HTERT RPE-1 (cell line): ENCODE results near the gene STOX2.

Experiments
- in situ Hi-C: fragments of 300-500 bp; cut with MboI; formaldehyde crosslinking; loops from 4 replicates; pipeline ENCODE4 v1.14.3; 2020; ENCODE audit warnings: low sequenced_read_pairs

Gene STOX2, protein sequence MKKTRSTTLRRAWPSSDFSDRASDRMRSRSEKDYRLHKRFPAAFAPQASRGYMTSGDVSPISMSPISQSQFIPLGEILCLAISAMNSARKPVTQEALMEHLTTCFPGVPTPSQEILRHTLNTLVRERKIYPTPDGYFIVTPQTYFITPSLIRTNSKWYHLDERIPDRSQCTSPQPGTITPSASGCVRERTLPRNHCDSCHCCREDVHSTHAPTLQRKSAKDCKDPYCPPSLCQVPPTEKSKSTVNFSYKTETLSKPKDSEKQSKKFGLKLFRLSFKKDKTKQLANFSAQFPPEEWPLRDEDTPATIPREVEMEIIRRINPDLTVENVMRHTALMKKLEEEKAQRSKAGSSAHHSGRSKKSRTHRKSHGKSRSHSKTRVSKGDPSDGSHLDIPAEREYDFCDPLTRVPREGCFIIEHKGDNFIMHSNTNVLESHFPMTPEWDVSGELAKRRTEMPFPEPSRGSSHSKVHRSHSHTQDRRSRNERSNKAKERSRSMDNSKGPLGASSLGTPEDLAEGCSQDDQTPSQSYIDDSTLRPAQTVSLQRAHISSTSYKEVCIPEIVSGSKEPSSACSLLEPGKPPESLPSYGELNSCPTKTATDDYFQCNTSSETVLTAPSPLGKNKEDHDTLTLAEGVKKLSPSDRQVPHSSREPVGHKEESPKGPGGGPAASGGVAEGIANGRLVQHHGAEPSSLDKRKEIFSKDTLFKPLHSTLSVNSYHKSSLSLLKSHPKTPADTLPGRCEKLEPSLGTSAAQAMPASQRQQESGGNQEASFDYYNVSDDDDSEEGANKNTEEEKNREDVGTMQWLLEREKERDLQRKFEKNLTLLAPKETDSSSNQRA (N-terminal part only)

DNA sequence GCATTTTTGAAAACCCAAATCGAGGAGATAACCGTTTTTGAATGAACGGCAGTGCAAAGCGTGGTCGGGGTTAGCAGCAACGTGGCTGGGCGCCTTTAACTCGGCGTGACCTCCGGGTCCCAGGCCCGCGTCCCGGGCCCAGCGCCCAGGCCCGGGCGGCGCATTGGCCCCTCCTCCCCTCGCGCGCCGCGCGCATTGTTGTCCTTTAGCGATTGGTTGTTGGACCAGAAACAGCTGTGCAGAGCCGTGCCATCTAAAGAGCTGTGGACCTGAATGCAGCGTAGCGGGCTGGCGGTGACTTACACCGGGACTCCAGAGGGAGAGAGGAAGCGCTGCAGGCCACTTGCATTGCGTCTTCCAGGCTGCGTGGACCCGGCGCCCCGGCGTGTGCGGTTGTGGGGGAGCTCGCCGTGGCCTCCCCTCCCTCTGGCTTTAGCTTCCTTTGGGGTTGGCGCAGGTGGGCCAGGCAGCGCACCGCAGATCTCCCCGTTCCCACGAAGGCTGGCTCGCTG is at the start of gene STOX2:
Gene STOX2 (plus strand): TSS at position 227 of the 512 bp plus-strand sequence. CDS start 1,484 bp downstream, outside the sequence.
- in situ Hi-C loops = no loop called here

DNA sequence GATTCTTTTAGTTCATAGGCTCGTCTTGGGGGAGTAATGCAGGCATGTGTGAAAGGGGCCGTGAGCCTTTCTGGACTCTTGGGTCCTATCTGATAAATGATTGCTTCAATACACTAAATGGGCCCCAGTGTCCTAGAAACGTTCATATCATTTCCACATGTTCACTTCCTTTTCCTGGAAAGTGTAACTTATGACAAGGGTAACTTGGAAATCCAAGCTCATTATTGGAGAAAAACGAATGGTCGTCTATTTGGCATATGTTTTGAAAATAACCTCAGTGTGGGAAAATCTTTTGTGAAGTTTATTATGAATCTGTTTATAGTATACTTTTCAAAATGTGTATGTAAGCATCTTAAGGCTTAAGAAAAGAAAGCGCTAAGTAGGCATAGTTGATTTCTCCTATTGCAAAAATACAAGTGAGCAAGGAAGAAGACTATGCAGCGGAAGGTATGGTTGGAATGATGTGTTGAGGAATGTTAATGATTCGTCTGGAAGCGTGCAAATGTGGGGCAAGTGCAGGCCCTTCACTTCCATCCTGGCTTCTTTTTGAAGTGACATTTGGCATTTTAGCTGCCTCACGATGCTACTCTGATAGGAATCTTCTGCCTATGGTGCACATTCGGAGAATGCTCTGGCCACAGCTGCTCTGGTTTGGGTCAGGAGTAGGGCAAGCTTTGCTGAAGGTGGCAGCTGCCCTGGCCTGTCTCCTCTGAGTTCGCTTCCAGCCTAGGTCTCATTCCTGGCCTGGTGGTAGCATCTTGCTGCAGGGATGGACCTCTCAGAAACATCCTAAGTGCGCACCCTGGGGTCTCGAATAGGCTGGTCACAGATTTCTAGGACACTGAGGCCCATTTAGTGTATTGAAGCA is 49.5 kb upstream of the STOX2 start:
- in situ Hi-C loops = no loop called here

DNA sequence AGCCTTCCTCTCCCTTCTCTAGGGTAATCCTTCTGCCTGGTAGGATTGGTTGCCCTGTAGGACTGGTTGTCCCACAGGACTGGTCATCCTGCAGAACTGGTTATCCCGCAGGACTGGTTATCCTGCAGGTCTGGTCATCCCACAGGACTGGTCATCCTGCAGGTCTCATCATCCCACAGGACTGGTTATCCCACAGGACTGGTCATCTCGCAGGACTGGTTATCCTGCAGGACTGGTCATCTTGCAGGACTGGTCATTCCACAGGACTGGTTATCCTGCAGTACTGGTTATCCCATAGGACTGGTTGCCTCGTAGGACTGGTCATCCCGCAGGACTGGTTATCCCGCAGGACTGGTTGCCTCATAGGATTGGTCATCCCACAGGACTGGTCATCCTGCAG is 48.1 kb upstream of the STOX2 start:
- in situ Hi-C loops = no loop called here

DNA sequence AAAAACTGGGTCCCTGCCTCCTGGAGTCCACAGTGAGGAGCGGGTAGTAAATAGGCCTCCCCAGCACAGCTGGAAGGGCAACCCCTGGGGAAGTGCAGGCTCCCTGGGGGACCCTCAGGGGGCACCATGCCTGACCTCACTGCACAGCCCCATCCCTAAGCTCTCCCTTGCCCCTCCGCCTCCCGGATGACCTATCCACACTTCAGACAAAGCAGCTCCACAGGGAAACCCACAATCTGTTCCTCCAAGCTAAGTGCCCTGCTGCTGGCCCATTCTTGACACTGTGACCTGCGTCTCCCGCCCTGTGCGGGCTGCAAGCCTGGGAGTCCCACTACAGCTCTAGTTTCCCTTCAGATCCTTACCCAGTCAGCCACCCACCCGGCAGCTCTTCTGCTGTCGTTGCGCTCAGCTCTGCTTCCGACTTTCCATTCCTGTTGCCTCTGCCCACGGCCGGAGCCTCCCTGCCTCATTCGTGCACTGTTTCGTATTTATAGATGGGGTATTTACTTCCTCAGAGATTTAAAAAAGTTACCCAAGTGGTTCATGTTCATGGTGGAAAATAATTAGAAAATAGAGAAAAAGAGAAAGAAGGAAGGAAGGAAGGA is 47.0 kb upstream of the STOX2 start:
- in situ Hi-C loops = no loop called here

DNA sequence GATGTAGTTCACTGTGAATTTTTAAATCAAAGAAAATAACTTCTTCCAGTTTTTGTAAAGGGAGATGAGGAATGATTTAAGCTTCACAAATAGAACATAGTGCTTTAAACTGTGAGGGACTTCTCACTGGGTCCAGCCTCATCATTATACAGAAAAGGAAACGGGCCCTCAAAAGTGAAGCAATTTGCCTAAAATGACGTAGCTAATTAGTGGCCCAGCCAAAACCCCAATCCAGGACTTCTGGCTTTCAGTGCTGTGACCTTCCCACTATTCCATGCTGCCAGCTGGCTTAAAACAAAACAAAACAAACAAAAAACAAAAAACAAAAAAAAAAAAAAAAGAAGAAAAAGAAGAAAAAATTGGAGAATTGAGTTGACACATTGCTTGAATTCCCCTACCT is 45.0 kb upstream of the STOX2 start:
- in situ Hi-C loops = no loop called here

DNA sequence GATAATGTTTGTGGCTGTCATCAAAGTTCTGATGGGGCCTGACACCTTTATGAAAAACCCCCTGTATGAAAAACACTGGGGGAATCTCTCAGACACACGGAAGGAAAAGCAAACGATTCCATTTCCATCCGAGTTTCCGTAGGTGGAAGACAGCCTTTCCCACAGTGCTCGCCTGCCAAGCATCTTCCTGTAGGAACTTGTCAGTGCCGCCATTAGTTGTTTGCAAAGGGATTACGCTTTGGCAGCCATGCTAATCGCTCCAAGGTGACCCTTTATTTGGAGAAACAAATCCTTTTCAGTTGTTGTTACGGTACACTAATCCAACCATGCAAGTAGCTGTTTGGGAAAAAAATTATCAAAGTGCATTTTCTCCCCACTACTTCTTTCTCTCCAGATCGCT is 44.4 kb upstream of the STOX2 start:
- in situ Hi-C loops = no loop called here

DNA sequence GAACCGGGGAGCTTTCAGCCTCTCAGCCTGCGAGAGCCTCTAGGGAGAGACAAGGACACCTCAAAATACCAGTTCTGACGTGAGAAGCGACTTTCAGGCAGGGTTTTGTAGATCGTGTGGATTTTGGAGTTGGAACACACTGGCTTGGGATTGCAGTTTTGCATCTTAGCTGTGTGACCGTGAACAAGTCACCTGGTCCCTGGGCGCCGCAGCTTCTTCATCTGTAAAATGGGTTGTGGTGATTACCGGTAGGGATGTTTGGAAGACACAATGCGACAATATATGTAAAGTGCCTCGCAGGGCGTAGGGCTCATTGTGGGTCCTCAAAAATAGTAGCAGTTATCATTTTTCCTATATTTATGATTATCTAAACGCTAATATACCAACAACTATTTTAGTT is 43.7 kb upstream of the STOX2 start:
- in situ Hi-C loops = no loop called here

DNA sequence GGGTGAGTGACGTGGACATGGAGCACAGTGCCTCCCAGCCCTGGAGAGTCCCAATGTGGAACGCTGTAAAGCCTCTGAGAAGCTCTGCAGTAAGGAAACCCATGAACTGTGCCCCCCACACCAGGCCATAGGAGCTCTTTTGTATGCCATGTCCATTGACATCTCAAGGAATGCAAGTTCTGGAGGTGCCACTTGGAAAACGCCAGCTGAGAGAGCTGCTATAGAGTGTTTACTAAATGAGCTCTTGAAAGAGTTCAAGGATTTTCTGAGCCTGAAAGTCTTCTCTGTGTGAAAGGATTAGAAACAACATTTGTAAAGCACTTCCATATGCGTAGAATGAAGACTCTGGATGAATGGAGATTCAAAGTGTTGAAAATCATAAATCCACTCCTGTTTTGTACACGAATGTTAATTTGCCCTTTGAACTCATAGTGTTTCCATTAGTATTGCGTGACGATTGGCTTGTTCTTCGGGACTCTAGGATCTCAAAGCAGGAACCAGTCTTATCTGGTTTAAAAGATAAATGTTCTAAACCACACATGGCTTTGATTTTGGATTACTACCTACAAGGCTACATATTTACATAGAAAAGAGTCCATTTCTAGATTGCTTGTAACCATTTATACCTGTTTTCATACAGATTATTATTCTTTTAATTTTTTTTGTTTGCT is 41.8 kb upstream of the STOX2 start:
- in situ Hi-C loops = no loop called here

DNA sequence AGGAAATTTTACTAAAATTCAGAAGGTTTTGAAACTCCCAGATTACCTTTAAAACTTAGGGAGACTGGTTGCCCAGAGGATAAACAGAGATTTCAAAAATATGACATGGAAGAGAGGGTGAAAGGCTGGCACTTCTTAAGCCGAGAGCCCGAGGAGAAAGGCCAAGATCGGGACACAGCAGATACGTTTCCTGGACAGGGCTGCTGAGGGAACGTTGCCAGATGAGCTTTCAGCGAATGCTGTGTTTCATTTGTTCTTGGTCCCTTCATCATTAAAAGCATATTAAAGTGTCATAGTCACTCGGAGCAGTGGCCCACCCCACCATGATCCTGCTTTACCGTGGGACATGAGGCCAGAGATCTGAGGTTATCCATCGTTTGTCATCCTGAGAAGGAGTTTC is 37.9 kb upstream of the STOX2 start:
- in situ Hi-C loops = no loop called here

DNA sequence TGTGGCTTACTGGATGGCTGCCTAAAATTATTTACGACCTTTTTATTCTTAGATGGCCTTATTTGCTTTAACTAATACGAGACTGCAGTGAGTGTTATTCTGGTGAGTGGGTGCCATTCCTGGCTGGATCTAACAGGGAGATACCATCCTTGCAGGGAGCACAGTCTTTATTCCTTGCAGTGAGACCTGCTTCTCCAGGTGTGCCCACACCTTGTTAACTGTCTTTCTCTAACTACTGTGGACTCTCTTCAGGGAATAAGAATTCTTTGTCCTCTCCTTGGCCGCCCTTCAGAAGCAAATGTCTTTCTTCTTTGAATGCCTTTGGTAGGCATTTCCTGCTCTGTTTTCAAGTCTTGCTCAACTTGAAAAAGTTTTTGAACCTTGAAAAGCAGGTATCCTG is 34.1 kb upstream of the STOX2 start:
- in situ Hi-C loops = no loop called here

DNA sequence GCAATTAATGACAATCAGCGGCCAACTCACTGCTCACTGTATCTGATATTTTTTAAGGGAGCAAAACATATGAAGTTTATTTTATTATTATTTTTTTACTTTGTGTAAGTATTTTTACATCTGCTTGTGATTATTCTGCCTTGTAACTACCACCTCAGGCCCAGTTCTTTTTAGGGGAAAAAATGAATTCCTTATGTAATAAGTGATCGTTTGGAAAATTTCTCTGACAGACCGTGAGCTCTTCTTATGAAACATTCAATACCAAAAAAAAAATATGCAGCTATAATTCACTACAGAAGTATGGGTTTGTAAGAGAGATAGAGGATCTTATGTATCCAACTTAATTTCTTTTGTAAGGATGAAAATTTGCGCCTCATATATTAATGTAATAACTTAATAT is 33.5 kb upstream of the STOX2 start:
- in situ Hi-C loops = no loop called here

DNA sequence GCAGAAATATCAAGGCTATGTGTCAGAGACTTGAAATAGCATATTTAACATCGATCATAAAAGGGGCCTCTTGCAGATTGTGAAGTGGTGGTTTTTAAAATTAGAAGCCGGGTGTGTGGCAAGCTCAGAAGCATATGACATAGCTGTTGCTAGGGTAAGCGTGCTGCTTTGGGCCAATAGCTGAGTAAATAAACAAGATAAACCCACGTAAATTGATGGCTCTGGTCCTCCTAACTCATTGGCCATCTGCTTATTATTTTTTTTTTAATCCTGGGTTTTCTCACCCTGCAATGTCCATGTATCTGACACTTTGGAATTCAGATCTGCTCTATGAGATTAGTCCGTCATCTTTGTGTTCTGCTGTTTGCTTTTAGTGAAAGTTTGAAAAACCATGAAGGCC is 32.6 kb upstream of the STOX2 start:
- in situ Hi-C loops = no loop called here

DNA sequence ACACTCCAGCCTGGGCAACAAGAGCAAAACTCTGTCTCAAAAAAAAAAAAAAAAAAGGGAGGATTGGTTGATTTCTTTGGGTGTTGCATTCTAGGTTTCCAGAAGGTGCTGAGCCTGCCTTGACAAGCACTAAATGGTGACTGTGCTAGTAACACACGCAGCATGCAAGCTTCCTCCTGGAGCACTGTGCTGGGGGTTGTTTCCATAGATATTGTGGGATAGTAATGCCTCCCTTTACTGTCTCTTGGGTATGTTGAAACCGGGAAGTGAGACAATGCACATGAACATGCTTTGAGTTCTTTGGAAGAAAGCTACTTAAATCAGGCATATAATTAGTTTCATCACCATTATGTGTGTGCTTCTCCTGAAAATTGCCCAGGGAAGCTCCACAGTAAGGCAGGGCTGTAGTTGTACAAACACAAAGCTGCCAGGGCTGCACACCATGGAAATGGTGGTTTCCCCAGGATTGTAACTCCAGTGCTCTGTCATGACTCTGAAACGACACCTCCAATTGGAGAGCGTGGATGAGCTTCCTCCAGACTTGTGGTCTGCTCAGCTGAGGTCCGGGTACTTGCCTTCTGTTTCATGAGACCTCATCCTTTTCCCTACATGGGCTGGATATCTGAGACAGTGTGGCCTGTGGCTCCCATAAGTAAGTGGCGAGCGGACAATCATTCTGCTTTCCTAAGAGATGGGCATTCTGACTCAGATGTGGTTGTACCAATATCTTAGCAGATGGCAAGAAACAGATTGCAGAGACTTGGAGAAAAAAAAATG is 31.5 kb upstream of the STOX2 start:
- in situ Hi-C loops = no loop called here

DNA sequence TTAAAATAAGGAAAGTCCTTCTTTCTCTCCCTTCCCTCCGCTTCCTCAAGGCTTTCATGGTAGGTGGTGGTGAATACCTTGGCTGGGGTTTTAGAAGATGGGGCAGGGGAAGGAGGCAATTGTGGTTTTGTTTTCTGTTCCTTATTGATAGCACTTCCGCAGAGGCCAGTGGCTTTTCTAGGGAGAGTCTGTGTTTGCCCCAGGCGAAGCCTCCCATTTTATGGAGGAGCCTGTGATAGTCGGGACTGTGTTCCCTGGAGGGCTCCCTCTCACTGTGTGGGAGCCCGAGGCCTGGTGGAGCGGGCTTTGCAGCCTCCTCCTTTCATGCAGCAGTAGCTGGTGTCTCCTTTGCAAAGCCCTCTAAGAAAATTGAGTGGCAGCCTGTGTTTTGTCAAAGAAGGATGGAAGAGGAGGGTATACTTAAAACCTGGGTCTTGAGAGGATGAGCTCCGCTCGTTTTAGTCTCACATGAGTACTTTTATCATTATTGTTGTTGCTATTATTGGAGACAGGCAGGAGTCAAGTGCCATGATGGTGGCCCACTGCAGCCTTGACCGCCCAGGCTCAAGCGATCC is 29.8 kb upstream of the STOX2 start:
- in situ Hi-C loops = no loop called here

DNA sequence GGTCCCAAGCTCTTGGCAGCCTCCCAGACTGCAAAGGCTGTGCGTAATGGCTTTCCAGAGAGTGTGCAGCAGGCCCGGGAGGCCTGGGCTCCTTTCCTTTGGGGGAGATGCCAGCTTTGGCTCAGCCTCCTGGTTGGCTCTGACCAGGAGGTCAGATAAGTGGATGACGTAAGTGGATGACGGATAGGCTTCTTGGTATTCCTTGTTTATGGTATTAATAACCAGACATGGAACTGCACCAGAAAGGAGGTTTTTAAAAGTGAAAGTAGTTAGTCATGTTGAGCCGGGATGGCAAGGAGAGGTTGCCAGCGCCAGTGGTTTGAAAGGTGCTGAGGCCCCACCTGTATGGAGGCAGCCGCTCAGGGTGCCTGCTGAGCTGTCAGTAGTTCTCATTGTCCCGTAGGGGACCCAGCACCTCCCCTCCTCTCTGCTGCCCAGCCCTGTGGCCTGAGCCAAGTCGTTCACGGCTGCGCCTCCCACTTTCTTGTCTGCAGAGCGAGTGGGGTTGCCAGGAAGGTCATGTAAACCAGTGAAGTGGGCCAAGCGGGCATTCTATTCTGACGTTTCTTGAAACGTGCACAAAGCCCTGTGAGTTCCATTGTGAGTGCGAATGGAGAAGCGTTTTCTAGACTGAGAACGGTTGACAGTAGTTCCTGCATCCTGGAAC is 28.7 kb upstream of the STOX2 start:
- in situ Hi-C loops = no loop called here

DNA sequence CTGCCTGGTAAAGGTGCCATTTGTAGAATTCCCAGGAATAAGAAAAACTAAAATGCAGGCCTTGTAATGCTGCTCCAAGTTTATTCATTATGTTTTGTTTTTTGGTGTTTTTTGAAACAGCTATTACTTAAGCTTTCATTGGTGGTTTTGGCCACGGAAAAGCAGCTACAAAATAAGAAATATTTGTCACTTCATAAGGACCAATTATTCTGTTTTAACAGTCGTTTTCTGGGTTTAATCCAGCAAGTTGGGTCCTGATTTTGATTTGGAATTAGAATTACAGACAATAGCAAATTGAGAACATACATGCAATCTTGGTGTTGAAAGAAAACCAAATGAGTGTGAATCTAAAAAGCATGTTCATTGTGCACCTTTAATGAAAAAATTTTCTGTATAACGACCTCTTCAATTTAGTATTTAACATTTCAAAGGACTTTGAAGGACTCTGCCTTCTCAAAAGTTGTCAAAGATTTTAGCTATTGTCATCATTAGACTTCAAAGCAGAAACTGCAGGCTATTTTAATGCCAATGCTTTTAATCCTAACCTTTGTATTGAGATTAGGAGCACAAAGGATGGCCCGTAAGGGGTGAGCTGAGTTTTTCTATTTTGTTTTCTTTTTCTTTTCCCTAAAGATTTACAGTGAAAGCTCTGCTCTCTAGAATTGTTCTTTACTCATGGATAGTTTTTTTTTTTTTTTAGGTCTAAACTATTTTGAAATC is 26.7 kb upstream of the STOX2 start:
- in situ Hi-C loops = no loop called here

DNA sequence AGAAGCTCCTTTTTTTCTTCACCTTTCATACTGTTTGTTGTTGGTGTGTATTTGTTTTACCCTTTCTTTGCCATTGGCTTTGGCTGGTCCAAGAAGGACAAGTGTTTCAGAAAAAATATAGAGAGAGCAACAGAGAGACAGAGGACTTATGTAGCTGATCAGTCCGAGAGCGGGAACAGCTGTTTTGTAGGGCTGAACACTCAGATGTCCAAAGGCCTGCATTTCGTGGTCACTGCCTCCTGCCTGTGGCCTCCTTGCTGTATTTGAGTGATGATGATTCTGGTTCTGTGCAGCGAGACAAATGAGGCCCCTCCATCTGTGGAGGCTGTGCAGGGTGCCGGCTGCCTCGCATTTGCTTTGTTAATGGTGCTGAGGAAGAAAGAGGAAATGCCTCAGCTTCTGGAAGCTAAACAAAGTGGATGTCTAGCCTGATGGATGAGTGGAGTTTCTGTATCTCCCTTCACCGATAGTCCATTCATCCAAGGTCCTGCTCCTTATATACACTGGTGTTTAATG is 19.8 kb upstream of the STOX2 start:
- in situ Hi-C loops = no loop called here

DNA sequence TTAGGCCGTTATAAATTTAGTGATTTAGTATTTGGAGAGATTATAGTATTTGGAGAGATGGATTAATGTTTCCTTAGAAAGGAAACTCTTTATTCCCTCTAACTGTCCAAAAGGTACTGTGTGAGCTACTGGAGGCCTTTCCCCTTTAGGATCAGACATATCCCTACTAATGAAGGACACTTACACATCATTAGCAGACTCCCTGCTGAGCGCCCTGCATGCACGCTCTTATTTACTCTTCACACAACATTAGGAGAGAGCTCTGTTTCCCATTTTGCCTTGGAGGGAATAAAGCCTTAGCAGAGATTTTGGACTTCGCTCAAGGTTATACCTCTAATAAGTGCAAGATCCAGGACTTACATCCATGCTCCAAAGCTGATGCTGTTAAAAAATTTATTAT is 17.8 kb upstream of the STOX2 start:
- in situ Hi-C loops = no loop called here
